ENCODE results near the gene RGS3.

RGS3 gene

GRCh38 chr9:113528088-113528487, 64.6 kb downstream of the RGS3 start:
- no peak for FAIRE-seq
- no peak for DNase-seq (ENCODE audit: insufficient read length, low spot score)

- DNase-seq (ENCODE audit: insufficient read length, low spot score): no peak
- FAIRE-seq: no peak
These were observed 65.3 kb downstream of the RGS3 start for GRCh38 chr9:113528811-113529210.

GRCh38 chr9:113529336-113530009, 65.9 kb downstream of the RGS3 start:
- DNase-seq (ENCODE audit: insufficient read length, low spot score): no peak
- FAIRE-seq: no peak

- no peak for DNase-seq (ENCODE audit: insufficient read length, low spot score)
- FAIRE-seq: peak; percentile 4
These were observed 66.6 kb downstream of the RGS3 start for GRCh38 chr9:113530022-113530635.

- no peak for FAIRE-seq
- DNase-seq (ENCODE audit: insufficient read length, low spot score): no peak
These were observed 67.4 kb downstream of the RGS3 start for GRCh38 chr9:113530942-113531341.

- DNase-seq (ENCODE audit: insufficient read length, low spot score) (no peak), FAIRE-seq (no peak)
These were observed 68.6 kb downstream of the RGS3 start for GRCh38 chr9:113531919-113532808.

GRCh38 chr9:113532809-113533190, 69.3 kb downstream of the RGS3 start:
- no peak for FAIRE-seq

GRCh38 chr9:113533335-113534225, 70.1 kb downstream of the RGS3 start:
- DNase-seq (ENCODE audit: insufficient read length, low spot score): no peak
- FAIRE-seq: no peak

More at GRCh38 chr9:113532809-113533190, 69.3 kb downstream of the RGS3 start:
- DNase-seq (ENCODE audit: insufficient read length, low spot score): no peak

- DNase-seq (ENCODE audit: insufficient read length, low spot score) (no peak), FAIRE-seq (no peak)
These were observed 72.2 kb downstream of the RGS3 start for GRCh38 chr9:113535756-113536155.

- DNase-seq (ENCODE audit: insufficient read length, low spot score) (no peak), FAIRE-seq (no peak)
These were observed 72.6 kb downstream of the RGS3 start for GRCh38 chr9:113536166-113536482.

- DNase-seq (ENCODE audit: insufficient read length, low spot score): no peak
- FAIRE-seq: no peak
These were observed 73.1 kb downstream of the RGS3 start for GRCh38 chr9:113536483-113537228.

GRCh38 chr9:113537229-113537810, 73.8 kb downstream of the RGS3 start:
- no peak for FAIRE-seq
- DNase-seq (ENCODE audit: insufficient read length, low spot score): no peak

GRCh38 chr9:113538131-113538530, 74.6 kb downstream of the RGS3 start:
- FAIRE-seq (no peak), DNase-seq (ENCODE audit: insufficient read length, low spot score) (no peak)

- FAIRE-seq: no peak
These were observed 75.3 kb downstream of the RGS3 start for GRCh38 chr9:113538701-113539430.

GRCh38 chr9:113540466-113540865, 76.9 kb downstream of the RGS3 start:
- FAIRE-seq: no peak
- no peak for DNase-seq (ENCODE audit: insufficient read length, low spot score)

More at GRCh38 chr9:113538701-113539430, 75.3 kb downstream of the RGS3 start:
- no peak for DNase-seq (ENCODE audit: insufficient read length, low spot score)

- FAIRE-seq: no peak
- DNase-seq (ENCODE audit: insufficient read length, low spot score): no peak
These were observed 77.7 kb downstream of the RGS3 start for GRCh38 chr9:113541019-113541900.

- DNase-seq (ENCODE audit: insufficient read length, low spot score) (no peak), FAIRE-seq (no peak)
These were observed 78.5 kb downstream of the RGS3 start for GRCh38 chr9:113542006-113542405.

GRCh38 chr9:113542741-113543140, 79.2 kb downstream of the RGS3 start:
- FAIRE-seq: no peak
- no peak for DNase-seq (ENCODE audit: insufficient read length, low spot score)

Data from GM19239 (cell line).